ENCODE data around the gene TSPO2. TPM values are rescaled to one million over a fixed set of nuclear protein-coding genes. Genes with fewer than 3 reads are reported as not detected.

Gene TSPO2
- total and polyA plus RNA-seq, 2 of the 8 experiments (the other 6 are each of a cell fraction or from before 2014, with no cell fraction given), result not detected

DNA sequence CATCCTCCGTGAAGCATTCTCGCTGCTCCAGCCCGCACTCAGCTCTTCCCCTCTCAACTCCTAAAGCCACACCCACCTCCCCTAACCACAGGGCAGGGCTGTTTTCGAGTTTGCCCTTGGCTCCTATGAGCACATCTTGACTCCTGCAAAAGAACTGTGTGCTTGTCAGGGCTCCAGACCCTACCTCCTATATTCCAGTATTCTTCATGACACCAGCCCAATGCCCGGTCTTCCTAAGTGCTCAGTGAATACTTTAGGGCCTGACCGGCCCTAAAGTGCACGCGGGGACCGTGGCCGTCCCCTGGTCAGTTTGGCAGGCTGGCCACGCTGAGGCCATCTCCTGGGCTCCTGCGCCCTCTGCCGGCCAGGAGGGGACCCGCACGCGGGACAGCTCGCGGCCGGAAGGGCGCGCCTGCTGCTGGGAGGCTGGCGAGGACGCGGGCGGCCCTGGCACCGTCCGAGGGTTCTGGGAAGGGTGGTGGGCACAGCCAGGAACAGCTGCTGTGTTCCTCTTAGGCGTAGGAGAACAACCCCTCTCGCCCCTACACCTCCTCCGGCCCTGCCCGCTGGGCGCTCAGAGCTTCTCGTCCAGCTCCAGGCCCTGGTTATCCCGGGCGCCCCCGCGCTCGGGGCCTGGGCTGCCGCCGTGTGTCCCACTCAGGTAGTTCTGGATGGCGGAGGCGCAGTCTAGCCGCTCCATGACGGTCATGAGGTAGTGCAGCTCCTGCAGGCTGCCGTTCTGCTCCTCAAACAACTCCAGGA lies 14.3 kb upstream of the TSPO2 start (continued):
- TF ChIP-seq POLR2AphosphoS5 (IDR thresholded peaks at IDR 0.05; ENCODE audit: low read depth, low read length), result peak; percentile 22
- no peak for TF ChIP-seq EZH2 (IDR thresholded peaks at IDR 0.05; ENCODE audit: low read depth, low read length, severe bottlenecking)
- TF ChIP-seq, protein P1, sequence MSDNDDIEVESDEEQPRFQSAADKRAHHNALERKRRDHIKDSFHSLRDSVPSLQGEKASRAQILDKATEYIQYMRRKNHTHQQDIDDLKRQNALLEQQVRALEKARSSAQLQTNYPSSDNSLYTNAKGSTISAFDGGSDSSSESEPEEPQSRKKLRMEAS (IDR thresholded peaks at IDR 0.05), result peak; percentile 80; the same call in 1 of the 2 replicates
- no peak for TF ChIP-seq JUND (IDR thresholded peaks at IDR 0.05; ENCODE audit: low read length)
- TF ChIP-seq KDM4A (IDR thresholded peaks at IDR 0.05; ENCODE audit: low read depth, low read length, severe bottlenecking), result peak; percentile 85
- peak; percentile 54; the same call in 1 of the 2 replicates for TF ChIP-seq PHF8 (conservative IDR thresholded peaks at IDR 0.05; ENCODE audit: low read depth, low read length)
- no peak for TF ChIP-seq FOSL1 (IDR thresholded peaks at IDR 0.05; ENCODE audit: insufficient read depth, low read depth, low read length)
- TF ChIP-seq GTF2F1 (IDR thresholded peaks at IDR 0.05; ENCODE audit: borderline replicate concordance, low read depth, low read length), result 0 out of 2 replicates have a peak, but pooled peaks have one; percentile 20
- no peak for TF ChIP-seq JUN (IDR thresholded peaks at IDR 0.05; ENCODE audit: low read depth, low read length)
- no peak for TF ChIP-seq RFX5 (IDR thresholded peaks at IDR 0.05; ENCODE audit: borderline replicate concordance, low read depth, low read length)
- no peak for TF ChIP-seq BCL11A (IDR thresholded peaks at IDR 0.05; ENCODE audit: low read depth in 2 of 2, low read length in 2 of 2)
- TF ChIP-seq CBX5 (IDR thresholded peaks at IDR 0.05; ENCODE audit: low read depth, low read length), result no peak
- TF ChIP-seq, protein P2, sequence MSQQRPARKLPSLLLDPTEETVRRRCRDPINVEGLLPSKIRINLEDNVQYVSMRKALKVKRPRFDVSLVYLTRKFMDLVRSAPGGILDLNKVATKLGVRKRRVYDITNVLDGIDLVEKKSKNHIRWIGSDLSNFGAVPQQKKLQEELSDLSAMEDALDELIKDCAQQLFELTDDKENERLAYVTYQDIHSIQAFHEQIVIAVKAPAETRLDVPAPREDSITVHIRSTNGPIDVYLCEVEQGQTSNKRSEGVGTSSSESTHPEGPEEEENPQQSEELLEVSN (IDR thresholded peaks at IDR 0.05), result peak; percentile 74
- no peak for TF ChIP-seq SIX5 (IDR thresholded peaks at IDR 0.05; ENCODE audit: low read depth, low read length)
- TF ChIP-seq, protein P3, sequence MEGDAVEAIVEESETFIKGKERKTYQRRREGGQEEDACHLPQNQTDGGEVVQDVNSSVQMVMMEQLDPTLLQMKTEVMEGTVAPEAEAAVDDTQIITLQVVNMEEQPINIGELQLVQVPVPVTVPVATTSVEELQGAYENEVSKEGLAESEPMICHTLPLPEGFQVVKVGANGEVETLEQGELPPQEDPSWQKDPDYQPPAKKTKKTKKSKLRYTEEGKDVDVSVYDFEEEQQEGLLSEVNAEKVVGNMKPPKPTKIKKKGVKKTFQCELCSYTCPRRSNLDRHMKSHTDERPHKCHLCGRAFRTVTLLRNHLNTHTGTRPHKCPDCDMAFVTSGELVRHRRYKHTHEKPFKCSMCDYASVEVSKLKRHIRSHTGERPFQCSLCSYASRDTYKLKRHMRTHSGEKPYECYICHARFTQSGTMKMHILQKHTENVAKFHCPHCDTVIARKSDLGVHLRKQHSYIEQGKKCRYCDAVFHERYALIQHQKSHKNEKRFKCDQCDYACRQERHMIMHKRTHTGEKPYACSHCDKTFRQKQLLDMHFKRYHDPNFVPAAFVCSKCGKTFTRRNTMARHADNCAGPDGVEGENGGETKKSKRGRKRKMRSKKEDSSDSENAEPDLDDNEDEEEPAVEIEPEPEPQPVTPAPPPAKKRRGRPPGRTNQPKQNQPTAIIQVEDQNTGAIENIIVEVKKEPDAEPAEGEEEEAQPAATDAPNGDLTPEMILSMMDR (IDR thresholded peaks at IDR 0.05; ENCODE audit: control extremely low read depth in 1 of 3, insufficient read depth in 1 of 3, low read depth in 1 of 3, low read length in 3 of 3), result peak; percentile 89 to 99 (median 92)
- no peak for TF ChIP-seq SIRT6 (IDR thresholded peaks at IDR 0.05; ENCODE audit: low read length)
- no peak for TF ChIP-seq KDM5A (IDR thresholded peaks at IDR 0.05; ENCODE audit: low read length)
- TF ChIP-seq CREB1 (IDR thresholded peaks at IDR 0.05), result no peak
- TF ChIP-seq SUZ12 (IDR thresholded peaks at IDR 0.05; ENCODE audit: low read length), result no peak
- TF ChIP-seq BRCA1 (IDR thresholded peaks at IDR 0.05; ENCODE audit: low read depth, low read length), result no peak

Data from H1 (cell line).